Hindlimb muscle (tissue), 1 donor: Measurements from ENCODE around the gene GLRX. TPM values are rescaled to one million over a fixed set of nuclear protein-coding genes. Genes with fewer than 3 reads are reported as not detected.

Experiments
- DNase-seq: peaks from one replicate; pipeline ENCODE4 v3.0.0-alpha.2; 2013
- polyA plus RNA-seq: library from polyadenylated mRNA; unstranded; fragments of 120-200 nt; gene quantifications from one replicate; pipeline ENCODE4 v1.2.1, GENCODE V29; 2013; ENCODE audit not compliant: insufficient read length

GLRX gene
- polyA plus RNA-seq, 1 donor: 11.3 TPM

DNA sequence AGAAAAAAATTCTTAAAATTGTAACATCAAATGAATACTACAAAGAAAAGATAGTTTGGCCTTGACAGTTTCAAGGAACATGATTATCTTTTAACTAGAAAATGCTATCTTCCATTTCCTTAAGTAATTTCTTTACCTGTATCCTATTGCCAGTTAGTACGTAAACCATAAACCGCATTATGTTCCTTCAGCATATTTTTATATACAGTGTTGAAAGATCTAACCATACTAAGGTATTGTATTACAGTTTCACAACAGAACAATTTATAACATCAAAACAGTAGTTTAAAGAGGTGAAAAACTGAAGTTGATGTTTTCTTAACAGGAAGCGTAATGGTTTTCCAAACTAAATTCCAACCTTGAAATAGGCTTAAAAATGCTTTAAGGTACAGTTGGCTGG, 45.1 kb downstream of the GLRX start:
- DNase-seq: no peak

DNA sequence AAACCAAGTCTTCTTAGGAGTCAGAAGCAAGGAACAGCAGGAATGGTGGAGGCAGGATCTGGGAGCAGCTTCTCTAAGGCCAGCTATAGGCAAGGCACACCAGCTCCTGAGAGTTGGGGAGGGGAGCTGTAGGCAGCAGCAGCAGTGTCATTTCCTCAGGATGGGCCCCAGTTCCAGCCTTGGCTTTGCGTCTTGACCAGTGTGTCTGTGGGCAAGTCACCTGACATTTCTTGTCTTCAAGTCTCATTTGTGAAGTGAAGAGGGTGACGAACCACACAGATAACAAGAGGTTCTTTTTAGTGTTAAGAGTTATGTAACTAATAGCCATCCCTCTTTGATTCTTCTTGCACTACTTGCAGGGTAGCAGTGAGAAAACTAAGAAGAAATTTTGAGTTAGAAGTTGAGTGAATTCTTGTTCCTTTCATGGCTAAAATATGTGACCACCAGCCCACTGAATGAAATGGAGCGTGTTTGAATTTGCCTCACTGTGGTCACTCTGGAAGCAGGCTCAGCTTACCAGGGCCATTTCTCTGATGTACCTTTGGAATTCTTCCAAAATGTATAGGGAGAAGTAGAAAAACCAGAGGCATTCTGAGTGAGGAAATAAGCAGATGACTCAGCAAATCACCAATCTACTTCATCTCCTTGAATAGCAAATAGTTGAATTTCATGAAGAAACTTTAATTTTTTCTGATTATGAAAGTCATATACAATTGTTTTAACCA, 49.0 kb downstream of the GLRX start:
- DNase-seq: no peak

DNA sequence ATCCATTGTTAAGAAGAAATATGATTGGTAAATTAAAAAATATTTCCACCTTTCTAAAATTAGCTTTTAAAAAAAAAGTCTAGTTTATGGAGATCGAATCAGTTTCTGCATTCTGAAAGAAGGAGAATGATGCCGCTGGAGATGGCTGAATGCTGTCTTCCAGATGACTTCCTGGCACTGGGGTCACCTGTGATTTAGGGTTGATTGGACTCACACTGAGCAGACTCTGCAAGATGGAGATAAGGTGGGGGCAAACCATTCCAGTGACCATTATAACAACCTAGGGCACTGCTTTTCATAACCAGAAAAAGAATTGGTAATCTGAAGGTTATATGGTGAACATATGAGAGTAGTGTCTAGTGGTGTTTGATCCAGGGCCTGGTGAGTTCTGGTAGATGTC, 50.6 kb downstream of the GLRX start:
- no peak for DNase-seq

GRCh38 chr5:95770830-95771708, 51.5 kb downstream of the GLRX start:
- no peak for DNase-seq

- no peak for DNase-seq
These were observed 53.8 kb downstream of the GLRX start for GRCh38 chr5:95768731-95769130.

- no peak for DNase-seq
These were observed 58.6 kb downstream of the GLRX start for GRCh38 chr5:95763941-95764340.

Other genes starting within 250 kb of the GLRX start
- gene GPR150, start 202.6 kb downstream of the GLRX start, polyA plus RNA-seq: 0.22 TPM
- 3.6 TPM for gene RFESD, start 175.9 kb downstream of the GLRX start, polyA plus RNA-seq
- 1.4 TPM for gene SPATA9, start 139.7 kb downstream of the GLRX start, polyA plus RNA-seq
- 96.9 TPM for gene RHOBTB3, start 91.4 kb downstream of the GLRX start, polyA plus RNA-seq
- gene ELL2, start 139.1 kb upstream of the GLRX start, polyA plus RNA-seq: 3.3 TPM